NCI-H187 (cell line): ENCODE data around the gene MXRA8.

ENCODE experiments used
- DNase-seq, 2 experiments: peaks; one replicate each; lab custom pipeline; 2025; lab: John Stamatoyannopoulos, UW

Gene MXRA8

DNA sequence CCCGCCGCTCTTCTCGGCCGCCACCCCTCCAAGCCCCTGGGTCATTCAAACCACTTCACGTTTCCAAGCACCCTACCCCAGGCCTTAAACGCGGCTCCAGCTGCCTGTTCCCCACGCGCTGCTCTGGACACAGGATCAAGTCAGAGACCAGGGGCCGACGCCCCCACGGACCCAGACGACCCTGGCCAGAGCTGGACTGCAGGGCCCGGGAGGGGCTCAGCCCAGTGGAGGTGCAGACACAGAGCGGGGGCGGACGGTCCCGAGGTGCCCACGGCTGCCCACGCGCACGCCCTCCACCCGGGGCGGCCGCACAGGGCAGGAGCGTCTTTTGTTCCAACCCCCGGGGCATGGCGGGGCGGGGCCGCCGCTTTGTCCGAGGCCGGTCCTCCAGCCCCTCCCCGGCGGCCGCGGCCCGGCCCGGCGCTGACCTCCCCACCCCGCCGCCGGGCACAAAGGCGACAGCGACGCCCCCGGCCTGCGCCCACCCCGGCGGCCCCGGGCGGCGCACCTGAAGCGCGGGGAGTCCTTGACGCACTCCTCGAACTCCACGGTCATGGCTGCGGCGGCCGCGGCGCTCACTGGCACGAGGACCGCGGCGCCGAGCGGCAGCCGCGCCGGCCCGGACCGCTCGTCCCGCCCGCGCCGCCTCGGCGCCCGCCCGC lies 51.0 kb downstream of the MXRA8 start:
- no peak for DNase-seq

DNA sequence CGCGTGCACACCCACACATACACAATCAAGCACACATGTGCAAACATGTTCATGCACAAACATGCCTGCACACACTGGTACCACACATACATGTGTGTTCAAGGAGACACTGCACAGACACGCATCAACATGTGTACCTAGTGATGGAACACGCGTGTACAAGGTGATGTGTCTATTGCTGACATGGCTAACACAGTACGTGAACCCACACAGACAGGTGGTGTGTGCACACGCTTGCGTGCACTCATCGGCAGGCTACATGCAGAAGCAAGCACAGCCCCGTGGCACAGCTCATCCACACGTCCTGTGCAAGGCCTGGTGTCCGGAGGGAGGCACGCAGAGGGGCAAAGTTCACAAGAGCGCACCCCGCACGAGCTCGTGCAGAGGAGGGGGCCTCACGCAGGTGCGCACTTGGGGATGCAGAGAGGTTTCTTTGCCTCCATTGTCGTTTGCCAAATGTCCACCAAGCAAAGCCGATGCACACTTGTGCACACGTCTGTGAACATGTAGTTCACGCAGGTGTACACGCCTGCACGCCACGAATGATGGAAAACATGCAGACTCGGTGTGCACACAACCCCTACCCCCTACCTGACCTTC lies 51.6 kb downstream of the MXRA8 start:
- no peak for DNase-seq

DNA sequence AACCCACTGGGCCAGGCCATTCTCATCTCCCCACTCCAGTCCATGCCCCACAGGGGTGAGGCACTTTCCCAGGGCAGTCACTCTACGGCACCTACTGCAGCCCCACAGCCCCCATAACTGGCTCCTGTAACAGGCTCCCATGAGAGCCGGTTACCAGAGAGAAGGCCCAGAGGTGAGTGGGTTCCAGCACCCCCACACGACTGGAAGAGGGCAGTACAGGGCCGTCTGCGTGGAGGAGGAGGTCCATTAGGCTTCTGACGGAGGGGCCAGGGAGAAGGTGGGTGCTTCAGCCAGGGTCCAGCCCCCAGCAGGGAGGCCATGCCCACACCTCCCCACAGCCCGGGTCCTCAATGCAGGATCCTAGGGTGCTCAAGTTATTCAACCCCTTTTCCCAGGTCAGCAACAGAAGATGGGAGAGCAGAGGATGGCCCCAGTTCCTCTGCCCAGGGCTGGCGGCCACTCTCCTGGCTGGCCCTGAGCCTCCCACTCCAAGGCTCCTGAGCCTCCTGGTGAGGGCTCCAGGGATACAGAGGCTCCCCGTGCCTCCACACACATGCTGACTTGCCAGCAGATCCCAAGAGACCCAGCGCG lies 52.2 kb downstream of the MXRA8 start:
- DNase-seq: no peak

DNA sequence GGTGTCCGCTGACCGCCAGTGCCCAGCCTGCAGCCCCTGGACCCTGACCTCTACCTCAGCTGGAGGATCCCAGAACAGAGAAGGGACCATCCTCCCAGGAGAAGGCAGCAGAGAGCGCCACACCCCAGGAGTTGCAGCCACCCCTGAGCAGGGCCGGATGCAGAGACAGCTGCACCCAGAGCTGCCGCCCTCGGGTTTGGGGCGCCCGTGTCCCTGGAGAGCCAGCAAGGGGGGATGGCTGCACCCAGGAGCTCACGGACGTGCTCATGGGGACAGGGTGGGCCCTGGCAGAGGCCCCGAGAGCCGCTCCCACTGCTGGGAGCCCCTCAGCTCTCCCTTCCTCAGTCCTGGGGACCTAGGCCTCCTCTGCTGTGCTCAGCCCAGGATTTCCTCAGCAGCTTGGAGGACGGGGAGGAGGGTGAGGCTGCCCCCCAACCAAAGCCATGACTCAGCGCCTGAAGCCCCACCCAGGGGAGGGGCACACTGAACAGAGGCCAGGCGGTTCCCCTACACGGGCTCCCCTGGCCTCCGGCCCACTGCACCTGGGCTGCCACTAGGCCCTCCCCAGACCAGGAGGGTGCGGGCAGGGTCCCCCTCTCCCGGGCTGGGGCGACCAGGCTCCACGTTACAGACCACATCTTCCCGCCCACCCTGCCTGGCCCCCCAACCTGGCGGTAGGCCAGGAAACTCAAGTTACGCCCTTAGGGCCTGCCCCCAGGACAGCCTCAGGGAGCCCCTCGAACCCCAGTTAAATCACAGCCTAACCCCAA lies 52.9 kb downstream of the MXRA8 start:
- no peak for DNase-seq

DNA sequence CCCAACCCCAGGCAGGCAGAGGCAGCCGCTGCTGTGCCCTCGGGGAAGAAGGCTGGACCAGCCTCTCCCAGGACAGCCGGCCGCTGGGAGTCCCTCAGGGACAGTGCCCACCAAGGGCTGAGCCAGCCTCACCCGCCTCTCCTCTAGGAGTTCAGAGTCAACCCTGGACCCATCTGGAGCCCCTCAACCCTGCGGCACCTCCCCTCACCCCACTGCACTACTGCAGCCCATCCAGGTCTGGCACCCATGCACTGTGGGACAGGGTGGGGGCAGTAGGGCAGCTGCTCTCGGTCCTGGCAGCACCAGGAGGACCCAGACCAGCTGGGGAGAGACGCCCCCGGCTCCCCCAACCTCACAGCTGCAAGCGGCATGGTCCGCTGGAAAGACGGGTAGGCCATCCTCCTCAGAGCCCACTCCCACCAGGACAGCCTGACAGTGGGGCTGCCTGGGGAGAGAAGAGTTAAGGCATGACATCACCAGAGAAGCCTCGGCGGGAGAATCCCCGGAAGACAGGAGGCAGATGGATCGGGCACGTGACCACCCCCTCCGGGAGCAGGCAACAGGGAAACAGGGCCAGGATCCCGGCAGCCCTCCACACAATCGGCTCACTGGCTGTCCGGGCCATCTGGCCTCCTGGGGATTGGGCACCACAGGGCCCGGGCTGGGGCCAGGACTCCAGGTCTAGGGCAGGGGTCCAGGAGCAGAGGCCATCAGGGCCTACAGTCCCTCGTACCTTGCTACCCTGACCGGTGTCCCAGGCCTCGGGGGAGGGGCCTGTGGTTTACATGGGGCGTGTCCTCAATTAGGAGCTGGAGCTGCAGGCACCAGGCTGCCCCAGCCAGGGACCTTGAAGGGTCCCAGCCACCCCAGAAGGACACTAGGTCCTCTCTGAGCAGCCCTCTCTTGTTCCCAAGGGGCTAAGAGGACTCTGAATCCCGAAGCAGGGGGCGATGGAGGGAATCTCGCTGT lies 53.7 kb downstream of the MXRA8 start:
- peak in 1 of 2 experiments; percentile 49 for DNase-seq

DNA sequence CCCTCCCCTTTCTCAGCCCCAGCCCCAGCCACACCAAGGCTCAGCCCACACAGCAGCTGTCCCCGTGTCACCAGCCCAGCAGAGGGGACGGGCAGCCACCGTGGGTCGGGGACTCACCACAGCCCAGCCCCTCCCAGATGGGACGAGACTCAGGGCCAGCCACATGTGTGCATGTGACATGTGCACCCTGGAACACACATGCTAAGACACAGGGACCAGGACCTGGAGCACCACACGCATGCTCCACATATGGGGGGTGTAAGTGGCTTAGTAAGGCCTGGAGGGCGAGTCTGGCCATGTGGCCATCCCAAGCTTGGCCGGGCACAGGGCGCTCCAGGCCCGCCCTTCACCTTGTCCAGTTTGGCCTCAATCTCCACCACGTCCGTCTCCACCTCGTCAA lies 54.6 kb downstream of the MXRA8 start:
- DNase-seq: no peak

DNA sequence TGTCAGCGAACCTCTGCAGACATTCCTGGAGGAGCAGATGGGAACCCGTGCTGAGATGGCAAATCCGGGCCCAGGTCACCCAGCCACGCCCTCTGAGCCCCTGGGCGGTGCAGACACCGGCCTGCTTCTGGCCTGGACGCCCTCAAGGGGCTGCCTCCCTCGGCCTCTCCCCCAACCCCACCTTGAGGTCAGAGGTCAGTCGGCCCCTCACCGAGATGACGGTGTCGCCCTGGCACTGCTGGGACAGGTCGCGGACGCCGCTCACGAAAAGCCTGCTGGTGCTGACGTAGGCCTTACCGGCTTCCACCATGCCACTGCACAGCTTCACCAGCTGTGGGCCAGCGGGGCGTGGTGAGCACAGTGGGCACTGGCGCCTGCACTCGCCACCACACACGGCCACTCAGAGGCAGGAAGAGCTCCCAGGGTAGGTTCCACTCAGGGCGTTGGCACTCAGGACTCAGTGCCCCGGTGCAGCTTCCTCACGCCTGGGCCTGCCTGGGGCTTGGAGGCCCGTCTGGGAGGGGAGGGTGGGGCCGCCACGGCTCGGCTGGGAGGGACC lies 55.3 kb downstream of the MXRA8 start:
- no peak for DNase-seq
